ENCODE results near the gene MAN2A1. TPM values are rescaled to one million over a fixed set of nuclear protein-coding genes. Genes with fewer than 3 reads are reported as not detected.

Gene MAN2A1
- total RNA-seq, 2 donors from 2014 or later: 29.6 to 36.2 TPM

- 91% methylated on average over 1 of the region's 1 CpG for WGBS
- Histone ChIP-seq H3K36me3 (no peaks in the 10 kb centered on the region), H3K27ac (no peak overlapping the region), H3K4me1 (replicated peaks) (no peaks in the 10 kb centered on the region), H3K27me3 (replicated peaks; ENCODE audit: insufficient read depth) (no peaks in the 10 kb centered on the region), H3K9me3 (no peaks in the 10 kb centered on the region), H3K4me3 (no peak overlapping the region)
- no peak for DNase-seq (ENCODE audit: low spot score)
- no peak for TF ChIP-seq POLR2A (IDR thresholded peaks at IDR 0.05)
- no peak for TF ChIP-seq CTCF (IDR thresholded peaks at IDR 0.05)
- TF ChIP-seq POLR2AphosphoS5 (IDR thresholded peaks at IDR 0.05): no peak
- intact Hi-C loops (cut with DNase I): loop anchor here (10.0 kb wide), 1 partner anchor 160 kb away; no protein-coding TSS in a partner anchor
These were observed 165.3 kb downstream of the MAN2A1 start for GRCh38 chr5:109855056-109855455.

GRCh38 chr5:109857405-109858031 lies 167.8 kb downstream of the MAN2A1 start:
- intact Hi-C loops (cut with DNase I): loop anchor here (10.0 kb wide), 1 partner anchor 163 kb away; no protein-coding TSS in a partner anchor

DNA sequence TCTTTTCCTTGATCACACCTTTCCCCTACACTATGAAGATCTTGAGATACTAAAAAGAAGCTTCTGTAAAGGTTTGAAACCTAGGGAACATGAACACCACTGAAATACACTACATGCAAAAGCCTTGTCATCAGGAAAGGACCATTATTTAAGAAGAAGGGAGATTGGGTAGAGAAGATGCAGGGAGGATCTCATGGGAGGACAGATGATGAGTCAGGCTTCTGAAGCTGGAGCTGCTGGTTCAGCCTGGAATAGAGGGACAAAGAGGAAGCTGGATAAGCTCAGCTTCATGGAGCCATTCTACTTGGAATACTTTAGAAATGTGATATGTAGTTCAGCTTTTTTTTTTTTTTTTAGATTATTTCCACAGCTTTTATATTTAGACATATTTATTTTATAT lies 169.8 kb downstream of the MAN2A1 start:
- TF ChIP-seq POLR2AphosphoS5 (IDR thresholded peaks at IDR 0.05) (no peak), POLR2A (IDR thresholded peaks at IDR 0.05) (no peak), CTCF (IDR thresholded peaks at IDR 0.05) (no peak)
- Histone ChIP-seq H3K9me3 (no peaks in the 10 kb centered on the region), H3K36me3 (no peaks in the 10 kb centered on the region), H3K4me1 (replicated peaks) (no peaks in the 10 kb centered on the region), H3K27me3 (replicated peaks; ENCODE audit: insufficient read depth) (no peaks in the 10 kb centered on the region), H3K27ac (no peak overlapping the region), H3K4me3 (no peak overlapping the region)
- no peak for DNase-seq (ENCODE audit: low spot score)
- intact Hi-C loops (cut with DNase I): loop anchor here (10.0 kb wide), 1 partner anchor 165 kb away; no protein-coding TSS in a partner anchor

More at GRCh38 chr5:109857405-109858031, 167.8 kb downstream of the MAN2A1 start:
- Histone ChIP-seq H3K27ac (no peak overlapping the region), H3K4me3 (no peak overlapping the region), H3K4me1 (replicated peaks) (no peaks in the 10 kb centered on the region), H3K9me3 (no peaks in the 10 kb centered on the region), H3K36me3 (no peaks in the 10 kb centered on the region), H3K27me3 (replicated peaks; ENCODE audit: insufficient read depth) (no peaks in the 10 kb centered on the region)
- no peak for TF ChIP-seq POLR2AphosphoS5 (IDR thresholded peaks at IDR 0.05)
- TF ChIP-seq POLR2A (IDR thresholded peaks at IDR 0.05): no peak
- TF ChIP-seq CTCF (IDR thresholded peaks at IDR 0.05): no peak
- 82% methylated on average over 8 of the region's 8 CpGs for WGBS
- DNase-seq (ENCODE audit: low spot score): no peak

DNA sequence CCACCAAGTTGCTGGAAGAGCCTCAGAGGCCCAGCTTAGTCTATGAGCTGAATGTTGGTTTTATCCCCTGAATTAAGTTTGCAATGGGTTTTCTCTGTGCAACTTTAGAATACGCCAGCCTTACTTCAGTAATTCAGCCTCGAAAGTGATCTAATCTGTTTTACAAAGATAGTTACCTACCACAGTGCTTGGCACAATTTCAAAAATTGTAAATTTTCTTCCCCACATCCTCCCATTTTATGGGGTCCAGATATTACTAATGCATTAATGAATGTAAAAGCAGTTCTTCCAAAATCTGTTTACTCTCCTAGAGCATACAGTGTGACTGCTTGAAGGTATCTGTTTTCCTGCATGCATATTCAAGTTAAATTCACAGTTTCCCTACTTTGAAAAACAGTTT lies 172.6 kb downstream of the MAN2A1 start:
- H3K27ac ChIP-seq: no peak overlapping the region
- no peaks in the 10 kb centered on the region for H3K36me3 ChIP-seq
- TF ChIP-seq POLR2AphosphoS5 (IDR thresholded peaks at IDR 0.05) (no peak), CTCF (IDR thresholded peaks at IDR 0.05) (no peak), POLR2A (IDR thresholded peaks at IDR 0.05) (no peak)
- H3K9me3 ChIP-seq: no peaks in the 10 kb centered on the region
- H3K4me3 ChIP-seq: no peak overlapping the region
- no peaks in the 10 kb centered on the region for H3K27me3 ChIP-seq (replicated peaks; ENCODE audit: insufficient read depth)
- DNase-seq (ENCODE audit: low spot score): no peak
- intact Hi-C loops (cut with DNase I): no loop called here
- no peaks in the 10 kb centered on the region for H3K4me1 ChIP-seq (replicated peaks)
- WGBS: 74% methylated on average over 2 of the region's 2 CpGs

DNA sequence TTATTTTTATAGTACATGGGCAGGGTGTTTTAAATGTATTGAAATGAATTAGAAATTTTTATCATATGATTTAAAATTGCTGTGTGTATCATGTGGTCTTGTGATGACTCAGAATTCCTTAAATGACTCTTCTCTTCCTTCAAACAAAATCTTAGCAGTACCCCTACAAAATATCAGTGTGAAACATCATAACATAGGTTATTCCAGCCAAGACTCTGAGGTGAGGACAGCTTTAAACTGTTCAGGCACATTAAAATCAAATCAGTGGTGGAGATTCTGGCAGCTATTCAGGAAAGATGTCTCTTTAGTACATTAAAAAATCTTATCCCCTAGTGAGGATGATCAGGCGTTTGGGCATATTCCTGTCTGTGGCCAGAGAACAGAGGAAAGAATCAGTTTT lies 174.0 kb downstream of the MAN2A1 start:
- TF ChIP-seq POLR2A (IDR thresholded peaks at IDR 0.05) (no peak), CTCF (IDR thresholded peaks at IDR 0.05) (no peak), POLR2AphosphoS5 (IDR thresholded peaks at IDR 0.05) (no peak)
- Histone ChIP-seq H3K9me3 (no peaks in the 10 kb centered on the region), H3K27me3 (replicated peaks; ENCODE audit: insufficient read depth) (no peaks in the 10 kb centered on the region), H3K4me1 (replicated peaks) (no peaks in the 10 kb centered on the region), H3K4me3 (no peak overlapping the region), H3K36me3 (no peaks in the 10 kb centered on the region), H3K27ac (no peak overlapping the region)
- no peak for DNase-seq (ENCODE audit: low spot score)
- 66% methylated on average over 1 of the region's 1 CpG for WGBS
- intact Hi-C loops (cut with DNase I): no loop called here
